GM18526 (cell line): ENCODE data around the gene ZNF135.

Experiments
- POLR2A ChIP-seq: IDR thresholded peaks from 3 replicates; pipeline ENCODE4 v1.6.1; 2011; ENCODE audit not compliant: insufficient read length; ENCODE audit errors: extremely low read depth

ZNF135 gene

DNA sequence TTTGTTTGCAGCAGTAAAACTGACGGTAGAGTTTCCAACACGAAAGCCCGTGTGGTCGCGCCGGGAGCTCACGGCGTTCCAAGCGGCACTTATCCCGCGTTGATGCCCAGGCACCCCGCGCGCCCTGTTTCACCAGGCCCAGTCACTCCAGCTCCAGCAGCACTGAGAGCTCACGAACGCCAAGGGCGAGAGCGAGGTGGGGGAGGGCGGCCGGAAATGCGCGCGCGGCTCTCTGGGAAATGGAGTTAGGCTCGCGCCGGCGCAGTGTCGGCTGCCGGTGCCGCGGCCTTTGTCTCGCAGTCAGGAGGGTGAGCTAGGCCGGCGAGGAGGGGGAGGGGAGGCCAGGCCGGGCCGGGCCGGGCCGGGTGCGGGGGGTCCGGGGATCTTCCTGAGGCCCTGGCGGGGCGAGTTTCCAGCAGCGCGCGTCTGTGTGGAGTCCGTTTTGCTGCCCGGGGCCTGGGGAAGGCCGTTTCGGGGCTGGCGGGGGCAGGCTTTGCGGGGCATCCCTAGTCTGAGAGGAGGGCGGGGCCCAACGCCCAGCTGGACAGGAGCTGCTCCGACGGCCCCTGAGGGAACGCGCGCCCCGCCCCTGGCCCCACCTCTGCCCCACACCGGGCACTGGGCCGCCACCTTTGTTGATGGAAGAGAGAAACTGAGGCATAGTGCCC, at the start of gene ZNF135:
ZNF135 (plus strand) TSS at position 280 of the 668 bp plus-strand sequence. CDS start 721 bp downstream, outside the sequence.
- no peak for TF ChIP-seq POLR2A

DNA sequence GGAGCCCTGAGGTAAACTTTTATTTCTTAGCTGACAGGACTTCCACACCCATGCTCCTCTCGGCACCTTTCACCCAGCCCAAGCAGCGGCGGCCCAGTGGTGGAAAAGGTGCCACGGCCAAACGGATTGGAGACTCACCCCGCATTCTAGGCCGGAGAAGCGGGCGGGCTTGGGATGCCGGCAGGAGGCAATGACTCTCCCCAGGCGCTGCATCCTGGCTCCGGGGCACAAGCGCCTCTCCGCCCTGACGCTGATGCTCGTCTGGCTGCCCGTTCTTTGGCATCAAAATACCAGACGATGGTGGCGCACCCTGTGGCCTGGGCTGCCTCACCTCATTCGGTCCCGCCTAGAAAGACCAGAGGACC, 49.8 kb upstream of the ZNF135 start:
- TF ChIP-seq POLR2A: no peak

- TF ChIP-seq POLR2A: no peak
Observed at GRCh38 chr19:58009666-58010301, 49.3 kb upstream of the ZNF135 start.

DNA sequence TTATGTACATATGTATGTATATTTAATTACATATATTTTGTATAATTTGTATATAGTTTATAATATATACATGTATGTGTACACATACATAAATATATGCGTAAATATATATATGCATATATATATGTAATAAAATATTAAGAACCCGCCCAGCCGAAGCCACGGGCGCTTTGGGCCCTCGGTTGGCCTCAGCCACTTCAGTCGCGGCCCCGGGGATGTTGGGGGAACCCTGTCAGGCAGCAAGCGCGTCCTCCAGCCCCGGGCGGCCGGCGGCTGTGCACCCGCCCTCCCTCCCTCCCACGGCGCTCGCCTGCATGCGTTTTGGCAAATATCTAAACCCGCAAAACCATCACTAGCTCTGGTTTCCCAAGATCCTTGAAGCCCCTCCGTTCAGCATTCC, 48.6 kb upstream of the ZNF135 start:
- TF ChIP-seq POLR2A: no peak

DNA sequence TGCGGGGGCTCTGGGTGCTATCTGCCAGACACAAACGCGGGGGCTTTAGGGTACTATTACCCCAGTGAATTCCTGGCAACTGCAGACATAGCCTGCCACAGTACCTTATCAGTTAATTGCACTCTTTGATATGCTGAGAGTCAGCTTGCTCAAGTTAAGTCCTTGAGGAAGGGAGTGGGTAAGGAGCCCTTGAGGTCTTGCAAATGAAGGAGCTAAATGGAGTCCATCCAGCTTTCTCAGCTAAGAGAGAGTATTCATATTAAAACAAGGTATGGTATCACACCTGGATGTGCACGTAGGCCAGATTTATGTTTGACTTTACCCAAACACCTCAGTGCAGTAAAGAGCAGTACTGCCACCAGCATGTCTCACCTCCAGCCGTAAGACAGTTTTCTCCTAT, 44.9 kb upstream of the ZNF135 start:
- no peak for TF ChIP-seq POLR2A

DNA sequence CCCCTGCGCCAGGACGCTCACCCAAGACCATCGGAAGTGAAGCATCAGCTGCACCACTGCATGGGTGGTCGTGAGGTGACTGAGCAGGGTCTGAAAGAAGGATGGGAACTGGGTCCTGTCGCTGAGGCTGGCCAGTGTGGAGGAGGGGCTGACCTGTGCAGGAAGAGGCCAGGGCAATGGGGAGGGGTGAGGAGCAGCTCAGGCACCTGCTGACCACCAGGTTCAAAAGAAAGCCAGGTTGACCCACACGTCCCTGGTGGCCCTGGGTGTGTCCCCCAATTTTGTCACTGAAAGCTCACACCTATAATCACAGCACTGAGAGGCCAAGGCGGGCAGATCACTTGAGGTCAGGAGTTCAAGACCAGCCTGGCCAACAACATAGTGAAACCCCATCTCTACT, 39.0 kb upstream of the ZNF135 start:
- no peak for TF ChIP-seq POLR2A

DNA sequence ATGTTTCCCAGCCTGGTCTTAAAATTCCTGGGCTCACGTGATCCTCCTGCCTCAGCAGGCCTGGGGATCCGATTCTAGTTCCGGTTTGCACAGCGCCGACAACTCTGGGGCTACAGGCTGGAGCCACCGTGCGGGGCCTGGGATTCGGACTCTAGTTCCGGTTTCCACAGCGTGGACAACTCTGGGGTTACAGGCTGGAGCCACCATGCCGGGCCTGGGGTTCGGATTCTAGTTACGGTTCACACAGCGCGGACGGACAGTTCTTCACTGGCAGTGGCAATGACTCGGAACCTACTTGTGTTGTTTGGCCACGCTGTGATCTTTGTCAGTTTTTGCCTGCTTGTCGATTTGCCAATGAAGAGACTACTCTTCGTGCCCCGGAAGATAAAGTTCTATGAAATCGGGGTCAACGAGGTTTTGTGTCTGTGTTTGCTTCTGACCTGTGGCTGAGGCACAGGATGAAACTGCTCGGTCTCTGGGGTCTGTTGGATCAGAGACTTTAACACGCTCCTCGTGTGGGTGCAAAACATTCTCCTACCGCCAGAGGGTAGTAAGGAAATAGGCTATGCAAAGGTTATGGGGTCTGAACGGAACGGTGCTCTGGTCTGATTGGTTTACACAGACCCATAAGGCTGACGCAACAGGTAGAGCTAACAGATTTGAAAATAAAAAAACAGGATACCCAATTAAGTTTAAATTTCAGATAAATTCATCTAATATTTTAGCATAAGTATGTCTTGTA, 37.4 kb upstream of the ZNF135 start:
- TF ChIP-seq POLR2A: no peak

- TF ChIP-seq POLR2A: no peak
Observed at GRCh38 chr19:58022283-58022660, 36.8 kb upstream of the ZNF135 start.

GRCh38 chr19:58024661-58025060, 34.4 kb upstream of the ZNF135 start:
- no peak for TF ChIP-seq POLR2A

DNA sequence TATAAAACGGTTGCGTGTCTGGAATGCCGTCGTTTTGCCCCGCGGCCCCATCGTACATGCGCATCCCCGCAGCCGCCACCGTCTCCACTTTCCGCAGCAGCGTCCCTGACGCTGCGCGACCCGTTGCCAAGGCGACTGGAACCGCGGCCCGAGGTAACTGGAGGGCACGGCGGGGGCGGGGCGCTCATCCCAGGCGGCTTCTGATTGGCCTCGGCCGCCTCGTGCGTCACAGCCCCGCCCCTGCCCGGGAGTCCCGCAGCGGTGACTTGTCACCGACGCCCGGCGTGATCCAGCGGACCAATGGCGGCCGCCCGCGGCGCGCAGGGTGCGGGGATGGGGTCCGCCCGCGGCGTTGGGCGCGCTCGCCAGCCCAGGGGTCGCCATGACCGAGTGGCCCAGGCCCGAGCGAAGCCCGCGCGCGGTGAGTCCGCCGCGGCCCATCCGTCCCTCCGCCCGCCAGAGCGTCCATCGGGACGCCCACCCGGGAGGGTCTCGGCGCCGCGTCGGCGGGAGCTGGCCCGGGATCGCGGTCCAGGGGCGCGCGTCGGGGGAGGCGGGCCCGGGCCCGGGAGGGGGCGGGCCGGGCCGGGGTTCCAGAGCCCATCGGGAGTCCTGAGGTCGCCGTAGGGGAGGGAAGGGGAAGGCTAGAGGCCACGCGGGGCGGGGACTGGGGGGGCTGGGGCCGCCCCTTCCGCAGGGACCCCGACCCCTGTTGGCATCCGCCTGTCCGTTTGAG, 25.2 kb upstream of the ZNF135 start, which contains the start of gene ZSCAN1:
ZSCAN1 (plus strand) TSS at position 285 of the 736 bp plus-strand sequence. CDS start 3,812 bp downstream, outside the sequence.
- TF ChIP-seq POLR2A: no peak

DNA sequence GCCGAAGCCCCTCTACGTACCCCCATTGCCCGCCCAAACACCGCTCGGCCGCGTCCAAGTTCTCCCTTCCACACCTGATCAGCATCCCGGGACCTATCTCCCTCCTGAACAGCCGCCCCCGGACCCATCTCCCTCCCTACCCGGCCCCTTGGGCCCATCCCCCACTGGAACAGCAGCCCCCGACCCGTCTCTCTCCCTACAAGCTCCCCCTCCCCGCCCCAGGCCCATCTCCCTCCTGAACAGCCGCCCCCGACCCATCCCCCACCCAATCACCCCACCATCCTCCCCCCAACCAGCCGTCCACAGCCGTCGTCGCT, 24.6 kb upstream of the ZNF135 start:
- TF ChIP-seq POLR2A: no peak

GRCh38 chr19:58035863-58036262, 23.2 kb upstream of the ZNF135 start:
- no peak for TF ChIP-seq POLR2A

DNA sequence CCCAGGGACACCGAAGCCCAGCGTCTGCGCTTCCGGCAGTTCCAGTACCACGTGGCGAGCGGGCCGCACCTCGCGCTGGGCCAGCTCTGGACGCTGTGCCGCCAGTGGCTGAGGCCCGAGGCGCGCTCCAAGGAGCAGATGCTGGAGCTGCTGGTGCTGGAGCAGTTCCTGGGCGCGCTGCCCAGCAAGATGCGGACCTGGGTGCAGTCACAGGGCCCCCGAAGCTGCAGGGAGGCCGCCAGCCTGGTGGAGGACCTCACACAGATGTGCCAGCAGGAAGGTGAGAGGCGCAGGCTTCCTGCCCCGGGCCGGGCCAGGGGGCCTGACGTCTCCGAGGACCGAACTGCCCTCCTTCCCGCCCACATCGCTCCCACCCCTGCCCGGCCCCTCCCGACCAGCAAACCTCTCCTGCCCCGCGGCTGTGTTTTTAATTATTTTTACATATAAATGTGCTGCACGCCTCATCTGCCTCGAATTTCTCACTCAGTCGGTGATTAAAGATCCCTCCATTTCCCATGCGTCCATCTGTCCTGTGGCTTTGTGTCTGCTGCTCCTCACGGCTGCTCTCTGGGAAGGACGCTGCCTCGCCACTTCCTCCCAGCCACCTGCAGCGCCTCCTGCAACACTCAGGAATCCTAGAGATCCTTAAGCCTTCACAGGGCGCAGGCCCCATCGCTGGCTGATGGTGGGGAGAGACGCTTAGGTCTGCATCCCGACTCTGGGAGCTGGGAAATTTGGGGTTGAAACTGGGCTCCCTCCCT, 21.0 kb upstream of the ZNF135 start:
- no peak for TF ChIP-seq POLR2A

DNA sequence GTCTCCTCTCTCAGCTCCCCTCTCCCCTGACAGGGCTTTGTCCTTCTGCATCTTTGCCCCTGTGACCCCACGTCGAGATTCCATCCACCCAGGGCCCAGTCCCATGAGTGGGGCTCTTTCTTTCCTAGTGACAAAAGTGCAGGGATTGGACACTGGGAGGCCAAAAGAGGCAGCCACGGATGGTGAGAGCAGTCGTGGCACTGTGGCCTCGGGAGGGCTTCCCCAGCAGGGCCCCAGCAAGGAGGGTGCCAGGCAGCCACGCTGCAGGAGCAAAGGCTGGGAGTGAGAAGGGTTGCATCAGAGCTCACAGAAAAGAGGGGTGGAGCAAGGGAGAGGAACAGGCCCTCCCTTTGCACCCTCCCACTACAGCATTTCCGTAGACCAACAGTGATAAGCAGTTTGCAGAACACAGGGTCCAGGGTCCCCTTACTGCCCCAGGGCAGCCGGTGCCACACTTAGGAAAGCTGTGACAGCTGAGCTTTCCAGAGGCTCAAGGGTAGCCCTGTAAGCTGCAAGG, 20.3 kb upstream of the ZNF135 start:
- no peak for TF ChIP-seq POLR2A
